GM20431 (cell line): ENCODE data around the gene ADRA2B.

ENCODE experiments used
- in situ Hi-C: fragments of 300-500 bp; cut with MseI, MboI; formaldehyde crosslinking; loops from one replicate; pipeline ENCODE4 v1.15.0; 2020; ENCODE audit warnings: low sequenced_read_pairs; ENCODE audit not compliant: unreplicated experiment

Gene ADRA2B

GRCh38 chr2:96109361-96109680 lies 7.0 kb downstream of the ADRA2B start:
- in situ Hi-C loops, result loop anchor here (25.0 kb wide), 1 partner anchor 97 kb away; no protein-coding TSS in a partner anchor

DNA sequence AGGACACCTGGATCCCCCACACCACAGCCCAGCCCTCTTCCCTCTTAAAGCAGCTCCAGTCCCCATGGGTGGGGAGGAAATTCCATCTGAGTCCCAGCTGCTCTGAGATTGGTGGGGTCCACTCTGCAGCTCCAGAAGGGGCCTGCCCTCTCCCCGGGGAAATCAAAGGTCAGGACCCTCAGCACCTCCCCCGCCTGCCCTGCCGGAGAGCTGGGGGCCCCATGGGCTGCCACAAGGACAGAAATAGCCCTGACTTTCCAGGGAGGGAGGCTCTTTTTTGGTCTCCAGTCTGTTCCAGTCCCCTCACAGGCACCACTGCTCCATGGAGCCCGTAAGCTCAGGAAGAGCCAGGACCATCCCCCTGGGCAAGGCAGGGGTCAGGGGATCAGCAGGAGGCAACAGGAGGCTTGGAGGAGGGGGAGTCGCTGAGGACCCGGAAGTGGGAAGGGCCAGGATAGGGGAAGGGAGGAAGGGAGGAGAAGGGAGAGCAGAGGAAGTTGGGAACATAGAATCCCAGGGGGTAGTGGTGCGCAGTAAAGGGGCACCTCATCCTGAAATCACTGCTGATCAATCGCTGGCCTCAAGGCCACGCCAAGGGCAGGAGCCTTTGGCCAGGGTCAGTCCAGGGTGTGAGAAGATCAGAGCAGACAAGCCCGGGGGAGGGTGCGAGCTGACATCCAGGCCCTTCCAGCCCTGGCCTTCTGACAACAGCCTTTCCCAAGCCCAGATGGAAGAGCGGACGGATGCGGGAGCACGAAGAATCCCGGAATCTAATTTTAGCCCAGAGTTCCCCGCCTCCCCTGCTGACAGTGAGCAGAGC lies 7.6 kb downstream of the ADRA2B start:
- in situ Hi-C loops, result loop anchor here (25.0 kb wide), 1 partner anchor 96 kb away; no protein-coding TSS in a partner anchor

DNA sequence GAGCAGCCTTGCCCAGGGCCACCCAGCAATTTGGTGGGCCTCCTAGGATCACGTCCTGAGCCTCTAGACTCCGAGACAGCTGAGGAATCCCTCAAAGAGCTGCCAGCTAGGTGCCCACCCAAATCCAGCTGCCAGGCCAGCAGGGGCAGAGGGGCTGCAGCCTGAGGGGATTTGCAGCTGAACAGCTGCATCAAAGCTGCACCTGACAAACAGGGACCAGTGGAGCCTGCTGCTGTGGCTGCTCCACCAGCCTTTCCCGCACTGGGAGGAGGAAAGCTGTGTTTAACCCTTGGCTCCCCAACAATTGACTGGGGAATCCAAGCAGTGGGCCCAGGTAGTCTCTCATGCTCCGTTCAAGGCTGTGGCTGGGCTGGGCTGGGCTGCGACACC lies 8.2 kb downstream of the ADRA2B start:
- in situ Hi-C loops, result loop anchor here (25.0 kb wide), 1 partner anchor 96 kb away; no protein-coding TSS in a partner anchor

DNA sequence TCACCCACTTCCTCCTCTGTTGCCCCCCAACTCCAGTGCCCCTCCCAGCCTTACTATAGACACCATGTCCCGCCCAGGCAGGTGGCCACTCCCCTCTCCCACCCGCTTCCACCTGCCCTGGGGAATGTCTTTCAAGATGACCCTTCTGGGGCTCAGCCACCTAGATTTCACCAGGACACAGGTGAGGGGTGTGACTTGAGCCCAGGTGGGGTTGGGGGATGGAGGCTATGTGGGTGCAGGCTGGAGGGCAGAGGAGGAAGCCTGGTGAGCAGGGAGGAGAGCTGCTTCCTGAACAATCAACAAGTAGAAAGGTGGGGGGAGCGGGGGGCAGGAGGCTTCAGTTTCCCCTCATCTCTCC lies 8.7 kb downstream of the ADRA2B start:
- in situ Hi-C loops, result loop anchor here (25.0 kb wide), 1 partner anchor 95 kb away; no protein-coding TSS in a partner anchor

GRCh38 chr2:96106991-96107707 lies 9.2 kb downstream of the ADRA2B start:
- in situ Hi-C loops, result loop anchor here (25.0 kb wide), 1 partner anchor 95 kb away; no protein-coding TSS in a partner anchor

- in situ Hi-C loops, result loop anchor here (25.0 kb wide), 1 partner anchor 94 kb away; no protein-coding TSS in a partner anchor
These were observed 10.2 kb downstream of the ADRA2B start for GRCh38 chr2:96105994-96106715.

DNA sequence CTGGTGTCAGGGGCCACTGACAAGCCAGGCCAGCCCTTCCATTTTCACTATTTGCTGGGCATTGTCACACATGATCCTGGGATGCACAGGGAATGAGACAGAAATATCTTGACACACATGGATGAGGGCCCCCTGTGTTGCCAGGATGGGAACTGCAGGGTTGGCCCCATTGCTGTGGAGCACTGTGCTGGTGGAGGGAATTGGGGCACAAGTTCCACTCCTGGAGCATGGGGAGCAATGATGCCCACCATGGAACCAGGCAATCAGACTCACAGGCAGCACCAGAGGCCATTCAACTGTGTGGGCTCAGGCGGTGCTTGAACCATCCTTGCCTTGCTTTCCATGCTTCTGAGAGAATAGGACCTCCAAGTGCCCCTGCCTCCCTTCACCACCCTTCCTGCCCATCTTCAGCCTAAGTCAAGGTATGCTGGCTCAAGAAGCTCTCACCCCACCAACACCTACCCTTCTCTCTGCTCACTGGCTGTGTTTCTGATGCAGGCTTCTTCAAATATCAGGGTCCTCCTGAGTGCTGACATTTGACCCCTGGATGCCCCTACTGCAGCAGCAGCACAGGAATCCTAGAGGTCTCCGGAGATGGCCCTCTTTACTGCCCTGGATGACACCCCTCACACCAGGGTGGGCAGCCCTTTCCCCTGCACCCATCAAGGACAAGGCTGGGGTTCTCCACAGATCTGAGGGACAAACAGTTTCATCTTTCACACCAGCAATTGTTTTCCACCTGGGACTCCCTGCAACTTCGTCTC lies 11.0 kb downstream of the ADRA2B start:
- in situ Hi-C loops, result loop anchor here (25.0 kb wide), 1 partner anchor 93 kb away; no protein-coding TSS in a partner anchor

- in situ Hi-C loops, result loop anchor here (25.0 kb wide), 1 partner anchor 92 kb away; no protein-coding TSS in a partner anchor
These were observed 11.9 kb downstream of the ADRA2B start for GRCh38 chr2:96104487-96104861.

DNA sequence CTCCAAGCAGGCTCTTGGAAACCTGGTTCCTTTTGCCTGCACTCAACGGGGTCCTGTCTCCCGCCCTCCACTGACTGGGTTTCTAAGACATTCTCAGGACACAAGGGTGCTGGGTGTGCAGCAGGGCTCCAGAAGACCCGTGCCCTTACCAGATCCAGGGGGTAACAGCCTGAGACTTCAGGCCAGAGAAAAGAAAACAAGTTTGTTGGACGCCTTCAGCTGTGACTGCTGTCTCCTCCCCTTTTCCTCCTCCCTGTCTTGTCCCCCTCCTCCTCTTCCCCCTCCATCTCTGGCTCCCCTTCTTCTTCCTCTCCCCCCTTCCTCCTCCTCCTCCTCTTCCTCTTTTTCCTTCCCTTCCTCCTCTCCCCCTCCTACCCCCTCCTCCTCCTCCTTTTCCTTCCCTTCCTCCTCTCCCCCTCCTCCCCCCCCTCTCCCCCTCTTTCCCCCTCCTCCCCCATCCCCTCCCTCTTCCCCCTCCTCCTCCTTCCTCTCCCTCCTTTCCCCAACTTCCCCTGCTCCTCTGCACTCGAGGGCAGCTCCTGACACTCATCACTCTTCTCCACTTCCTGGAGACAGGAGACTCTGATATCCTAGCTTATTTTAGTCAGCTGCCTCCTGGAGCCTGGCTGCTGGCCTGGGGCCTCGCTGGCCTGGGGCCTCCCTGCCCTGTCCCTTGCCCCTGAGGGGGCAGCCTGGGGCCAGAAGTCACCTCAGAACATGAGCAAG lies 12.4 kb downstream of the ADRA2B start:
- in situ Hi-C loops, result loop anchor here (25.0 kb wide), 1 partner anchor 92 kb away; no protein-coding TSS in a partner anchor

DNA sequence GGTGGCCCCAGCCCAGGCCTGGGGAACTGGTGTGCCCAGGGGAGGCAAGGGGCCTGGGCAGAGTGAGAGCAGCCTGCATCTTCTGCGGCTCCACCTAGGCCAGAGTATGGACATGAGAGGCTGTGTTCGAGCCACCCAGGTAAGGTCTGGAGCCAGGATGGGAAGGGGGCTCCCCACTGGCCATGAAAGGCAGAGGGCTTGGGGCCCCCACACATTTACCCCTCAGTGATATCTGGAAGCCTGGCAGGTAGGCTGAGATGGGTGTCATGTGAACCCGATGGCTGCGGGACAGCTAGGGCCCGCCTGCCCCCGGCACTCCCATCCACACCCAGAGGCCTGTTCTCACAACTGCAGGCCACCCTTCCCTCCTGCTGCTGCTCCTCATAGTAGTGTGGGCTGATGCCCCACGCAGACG lies 13.2 kb downstream of the ADRA2B start:
- in situ Hi-C loops, result loop anchor here (25.0 kb wide), 1 partner anchor 91 kb away; no protein-coding TSS in a partner anchor

DNA sequence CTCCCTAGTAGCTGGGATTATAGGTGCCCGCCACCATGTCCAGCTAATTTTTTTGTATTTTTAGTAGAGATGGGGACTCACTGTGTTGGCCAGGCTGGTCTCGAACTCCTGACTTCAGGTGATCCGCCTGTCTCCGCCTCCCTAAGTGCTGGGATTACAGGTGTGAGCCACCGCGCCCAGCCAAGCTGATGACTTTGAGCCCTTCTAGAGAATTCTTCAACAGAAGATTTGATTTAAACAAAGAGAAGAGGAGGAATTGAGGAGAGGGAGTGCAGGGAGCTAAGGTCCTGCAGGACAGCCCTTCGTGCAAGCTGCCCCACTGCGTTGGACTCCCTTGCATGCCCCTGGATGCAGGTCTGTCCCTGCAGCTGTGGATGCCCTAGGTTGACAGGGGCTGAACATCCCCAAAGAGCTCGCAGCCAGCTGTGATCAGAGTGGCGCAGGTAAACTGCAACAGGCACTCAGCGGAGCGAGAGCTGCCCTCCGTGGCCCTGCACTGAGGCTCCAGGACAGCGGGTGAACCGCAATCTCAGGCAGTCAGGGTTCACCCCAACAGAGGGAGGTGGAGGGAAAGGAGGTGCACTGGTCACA lies 13.7 kb downstream of the ADRA2B start:
- in situ Hi-C loops, result loop anchor here (25.0 kb wide), 1 partner anchor 90 kb away; no protein-coding TSS in a partner anchor

DNA sequence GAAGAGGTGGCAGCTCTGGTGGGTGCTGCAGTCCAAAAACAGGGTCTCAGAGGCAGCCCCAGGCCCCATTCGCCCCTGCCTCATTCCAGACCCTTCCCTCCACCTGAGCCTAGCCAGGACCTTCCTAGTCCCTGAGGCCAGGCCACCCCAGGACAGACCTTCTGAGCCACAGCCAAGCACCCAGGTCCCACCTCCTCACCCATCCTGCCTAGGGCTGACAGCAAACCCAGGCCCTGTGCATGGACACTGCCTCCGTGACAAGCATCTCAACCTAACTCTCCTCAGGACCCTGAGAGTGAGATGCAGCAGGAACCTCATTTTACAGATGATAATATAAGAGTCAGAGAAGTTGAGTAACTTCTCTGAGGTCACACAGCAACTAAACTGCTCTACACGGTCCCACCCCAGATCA lies 15.5 kb downstream of the ADRA2B start:
- in situ Hi-C loops, result loop anchor here (25.0 kb wide), 1 partner anchor 89 kb away; no protein-coding TSS in a partner anchor

GRCh38 chr2:96099861-96100798 lies 16.2 kb downstream of the ADRA2B start:
- in situ Hi-C loops, result loop anchor here (25.0 kb wide), 1 partner anchor 88 kb away; no protein-coding TSS in a partner anchor

DNA sequence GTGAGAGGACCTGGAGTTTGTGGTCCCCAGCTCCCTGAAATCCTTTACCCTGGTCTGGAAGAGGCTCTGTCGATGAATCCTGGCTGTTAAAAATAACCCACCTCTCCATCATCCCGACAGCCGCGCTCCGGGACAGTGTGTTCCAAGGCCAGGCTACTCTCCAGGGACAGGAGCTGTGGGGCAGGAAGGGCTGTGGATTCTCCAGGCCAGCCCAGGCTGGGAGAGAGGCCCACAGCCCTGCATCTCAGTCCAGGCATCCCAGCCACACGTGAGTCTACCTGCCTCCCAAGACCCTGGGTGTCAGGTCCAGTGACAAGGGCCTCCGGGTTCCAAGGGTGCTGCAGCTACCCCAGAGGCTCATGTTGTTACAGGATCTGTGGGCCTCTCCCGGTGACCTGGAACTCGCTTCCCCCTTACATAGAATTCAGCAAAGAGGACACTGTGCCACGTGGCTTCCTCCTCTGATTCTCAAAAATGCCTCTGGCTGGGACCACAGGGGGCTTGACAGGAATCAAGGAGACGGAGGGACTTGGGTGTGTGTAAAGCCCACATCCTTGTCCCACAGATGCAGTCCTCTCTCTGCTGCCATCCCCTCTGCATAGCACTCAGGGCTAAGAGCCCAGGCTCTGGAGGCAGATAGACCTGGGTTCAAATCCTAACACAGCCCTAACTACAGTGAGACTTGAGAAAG lies 17.3 kb downstream of the ADRA2B start:
- in situ Hi-C loops, result no loop called here

DNA sequence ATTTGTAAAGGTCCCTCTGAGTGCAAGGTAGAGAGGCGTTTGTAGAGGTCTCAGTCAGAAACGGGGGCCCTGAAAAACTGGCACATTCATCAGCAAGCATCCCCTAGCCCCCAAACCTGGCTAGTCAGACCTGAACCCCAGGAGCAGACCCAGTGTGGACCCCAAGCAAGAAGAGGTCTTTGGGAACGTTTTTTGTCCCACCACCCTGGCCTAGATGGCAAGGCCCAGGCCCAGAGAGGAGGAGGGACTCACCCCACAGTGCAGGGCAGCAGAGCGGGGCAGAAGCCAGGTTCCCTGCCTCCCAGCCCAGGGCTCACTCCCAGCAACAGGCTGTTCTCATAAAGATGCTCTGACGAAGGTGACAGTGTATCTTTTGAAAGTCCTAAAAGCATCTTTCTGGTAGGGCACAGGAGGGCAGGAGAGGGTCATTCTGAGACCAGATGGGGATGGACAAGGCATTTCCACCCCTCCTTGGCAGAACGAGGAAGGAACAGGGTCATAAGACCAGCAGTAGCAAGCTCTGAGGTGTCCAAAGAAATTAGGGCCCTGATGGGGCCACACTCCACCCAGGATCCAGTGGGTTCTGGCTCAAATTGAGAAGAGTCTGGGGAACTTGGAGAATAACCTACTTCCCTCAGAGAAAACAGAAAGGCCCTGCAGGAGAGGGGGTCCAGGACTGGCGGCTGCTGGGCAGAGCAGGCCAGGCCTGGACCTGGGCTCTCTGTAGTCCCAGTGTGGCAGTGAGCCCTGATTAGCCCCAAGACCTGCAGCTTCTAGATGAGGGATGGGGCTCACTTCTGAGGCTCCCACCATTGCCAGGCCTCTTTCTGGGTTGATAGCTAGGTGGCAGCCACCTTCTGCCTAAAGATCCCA lies 18.2 kb downstream of the ADRA2B start:
- in situ Hi-C loops, result no loop called here

- in situ Hi-C loops, result no loop called here
These were observed 18.9 kb downstream of the ADRA2B start for GRCh38 chr2:96097441-96097840.
